HepG2 (cell line): ENCODE measurements around the gene SP3. TPM values are rescaled to one million over a fixed set of nuclear protein-coding genes. Genes with fewer than 3 reads are reported as not detected.

Experiments used
- IRF2 ChIP-seq: IDR thresholded peaks from 2 replicates; pipeline ENCODE4 v1.6.1; 2018; ENCODE audit warnings: missing genetic modification reagents, missing compliant biosample characterization
- MAZ ChIP-seq, 2 experiments: sonication (generic) in 1 of 2; formaldehyde crosslinking in 1 of 2; IDR thresholded peaks; 2 replicates each; pipeline versions ENCODE4 v1.5.0 to v1.6.1; 2012 to 2020; ENCODE audit warnings: low read depth in 2 of 2, mild to moderate bottlenecking in 2 of 2, borderline replicate concordance in 1 of 2, improper control_type of control experiment in 1 of 2, low read length in 1 of 2, missing genetic modification reagents in 1 of 2, moderate library complexity in 1 of 2
- NFIC ChIP-seq: IDR thresholded peaks from 2 replicates; pipeline ENCODE4 v1.6.1; 2012; ENCODE audit warnings: mild to moderate bottlenecking, low read length, inconsistent platforms
- RARG ChIP-seq: sonication (generic); formaldehyde crosslinking; IDR thresholded peaks from 2 replicates; pipeline ENCODE4 v1.4.0; 2020; ENCODE audit warnings: low read depth, mild to moderate bottlenecking, missing genetic modification reagents
- SNRNP70 ChIP-seq: fragments of 200-400 bp; formaldehyde crosslinking; IDR thresholded peaks from 2 replicates; pipeline ENCODE4 v1.6.1; 2017; ENCODE audit warnings: mild to moderate bottlenecking, low read depth, low read length, moderate library complexity
- ZFP36L2 ChIP-seq: sonication (generic); formaldehyde crosslinking; IDR thresholded peaks from 2 replicates; pipeline ENCODE4 v1.4.0; 2020; ENCODE audit warnings: missing genetic modification reagents
- ZNF75D ChIP-seq: sonication (generic); formaldehyde crosslinking; IDR thresholded peaks from 2 replicates; pipeline ENCODE4 v1.8.1; 2023; ENCODE audit warnings: missing genetic modification reagents, mild to moderate bottlenecking, borderline replicate concordance
- polyA plus RNA-seq, 8 experiments: library from polyadenylated mRNA; depleted of rRNA in 3 of 8; stranded (reverse) in 7 of 8; unstranded in 1 of 8; fragments of >200 nt; fragmentation: Illumina TruSeq in 4 of 8; extraction: Trizol in 4 of 8; gene quantifications; 2 replicates each; pipeline versions ENCODE4 v1.2.1 to v1.2.3, GENCODE V29; 2011 to 2016; ENCODE audit warnings: low read depth in 4 of 8, missing spikeins in 1 of 8, mixed read lengths in 1 of 8; ENCODE audit not compliant: insufficient read depth in 1 of 8
- total RNA-seq, 5 experiments: library from RNA; depleted of rRNA; stranded (reverse); fragments of >200 nt; fragmentation: Illumina TruSeq; extraction: Trizol; gene quantifications; 2 replicates each; pipeline ENCODE4 v1.2.3, GENCODE V29; 2016; ENCODE audit warnings: low read depth in 1 of 5
- TF ChIP-seq, protein P1 (sequence below): sonication (generic); formaldehyde crosslinking; IDR thresholded peaks from 2 replicates; pipeline ENCODE4 v1.4.0; 2020; ENCODE audit warnings: missing genetic modification reagents
- TF ChIP-seq, protein P2 (sequence below): sonication (generic); formaldehyde crosslinking; conservative IDR thresholded peaks from 2 replicates; pipeline ENCODE4 v1.4.0; 2020; ENCODE audit warnings: mild to moderate bottlenecking, missing genetic modification reagents, moderate library complexity
- TF ChIP-seq, protein P3 (sequence below): sonication (generic); formaldehyde crosslinking; IDR thresholded peaks from 2 replicates; pipeline ENCODE4 v1.8.1; 2023; ENCODE audit warnings: missing genetic modification reagents, inconsistent platforms, borderline replicate concordance
- TF ChIP-seq, protein P4 (sequence below): IDR thresholded peaks from 2 replicates; pipeline ENCODE4 v1.4.0; 2020; ENCODE audit warnings: mild to moderate bottlenecking, missing genetic modification reagents
- TF ChIP-seq, protein P5 (sequence below): sonication (generic); formaldehyde crosslinking; IDR thresholded peaks from 2 replicates; pipeline ENCODE4 v1.8.0; 2022; ENCODE audit warnings: mild to moderate bottlenecking, missing genetic modification reagents, moderate library complexity

The SP3 gene
- total and polyA plus RNA-seq, 2 of the 13 experiments (the other 11 are each of a cell fraction or from before 2014, with no cell fraction given): 57.3 to 132 TPM

DNA sequence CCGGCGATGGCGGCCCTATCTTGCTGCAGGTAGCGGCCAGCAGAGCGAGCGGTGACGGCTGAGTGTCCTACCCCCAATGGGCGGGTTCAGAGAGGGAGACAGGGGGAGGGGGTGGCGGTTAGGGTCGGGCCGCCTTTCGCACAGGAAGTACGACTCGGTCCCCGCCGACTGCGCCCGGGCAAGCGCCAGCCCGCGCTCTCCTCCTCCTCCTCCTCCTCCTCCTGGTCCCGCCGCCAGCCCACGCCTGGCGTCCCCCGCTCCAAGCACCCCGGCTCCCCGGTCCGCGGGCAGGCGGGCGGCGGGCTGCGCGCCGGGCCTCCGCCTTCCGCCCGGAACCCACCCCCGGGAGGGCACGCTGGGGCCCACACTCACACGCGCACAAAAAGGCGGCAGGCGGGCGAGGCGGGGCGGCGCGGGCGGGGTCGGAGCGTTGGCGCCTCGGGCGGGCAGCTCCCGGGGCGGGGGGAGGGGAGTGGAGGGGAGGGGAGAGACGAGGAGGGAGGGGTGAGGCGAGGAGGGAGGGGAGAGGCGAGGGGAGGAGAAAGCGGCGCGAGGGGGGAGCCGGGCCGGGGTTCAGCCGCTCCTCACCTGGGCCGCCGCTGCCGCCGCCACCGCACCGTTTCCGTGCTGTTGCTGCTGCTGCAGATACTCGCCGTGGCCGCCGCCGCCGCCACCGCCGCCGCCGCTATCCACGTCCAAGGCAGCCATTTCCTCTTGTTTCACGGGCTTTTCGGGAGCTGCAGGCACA is 1.2 kb downstream of the SP3 start (continued):
- TF ChIP-seq, protein P1, sequence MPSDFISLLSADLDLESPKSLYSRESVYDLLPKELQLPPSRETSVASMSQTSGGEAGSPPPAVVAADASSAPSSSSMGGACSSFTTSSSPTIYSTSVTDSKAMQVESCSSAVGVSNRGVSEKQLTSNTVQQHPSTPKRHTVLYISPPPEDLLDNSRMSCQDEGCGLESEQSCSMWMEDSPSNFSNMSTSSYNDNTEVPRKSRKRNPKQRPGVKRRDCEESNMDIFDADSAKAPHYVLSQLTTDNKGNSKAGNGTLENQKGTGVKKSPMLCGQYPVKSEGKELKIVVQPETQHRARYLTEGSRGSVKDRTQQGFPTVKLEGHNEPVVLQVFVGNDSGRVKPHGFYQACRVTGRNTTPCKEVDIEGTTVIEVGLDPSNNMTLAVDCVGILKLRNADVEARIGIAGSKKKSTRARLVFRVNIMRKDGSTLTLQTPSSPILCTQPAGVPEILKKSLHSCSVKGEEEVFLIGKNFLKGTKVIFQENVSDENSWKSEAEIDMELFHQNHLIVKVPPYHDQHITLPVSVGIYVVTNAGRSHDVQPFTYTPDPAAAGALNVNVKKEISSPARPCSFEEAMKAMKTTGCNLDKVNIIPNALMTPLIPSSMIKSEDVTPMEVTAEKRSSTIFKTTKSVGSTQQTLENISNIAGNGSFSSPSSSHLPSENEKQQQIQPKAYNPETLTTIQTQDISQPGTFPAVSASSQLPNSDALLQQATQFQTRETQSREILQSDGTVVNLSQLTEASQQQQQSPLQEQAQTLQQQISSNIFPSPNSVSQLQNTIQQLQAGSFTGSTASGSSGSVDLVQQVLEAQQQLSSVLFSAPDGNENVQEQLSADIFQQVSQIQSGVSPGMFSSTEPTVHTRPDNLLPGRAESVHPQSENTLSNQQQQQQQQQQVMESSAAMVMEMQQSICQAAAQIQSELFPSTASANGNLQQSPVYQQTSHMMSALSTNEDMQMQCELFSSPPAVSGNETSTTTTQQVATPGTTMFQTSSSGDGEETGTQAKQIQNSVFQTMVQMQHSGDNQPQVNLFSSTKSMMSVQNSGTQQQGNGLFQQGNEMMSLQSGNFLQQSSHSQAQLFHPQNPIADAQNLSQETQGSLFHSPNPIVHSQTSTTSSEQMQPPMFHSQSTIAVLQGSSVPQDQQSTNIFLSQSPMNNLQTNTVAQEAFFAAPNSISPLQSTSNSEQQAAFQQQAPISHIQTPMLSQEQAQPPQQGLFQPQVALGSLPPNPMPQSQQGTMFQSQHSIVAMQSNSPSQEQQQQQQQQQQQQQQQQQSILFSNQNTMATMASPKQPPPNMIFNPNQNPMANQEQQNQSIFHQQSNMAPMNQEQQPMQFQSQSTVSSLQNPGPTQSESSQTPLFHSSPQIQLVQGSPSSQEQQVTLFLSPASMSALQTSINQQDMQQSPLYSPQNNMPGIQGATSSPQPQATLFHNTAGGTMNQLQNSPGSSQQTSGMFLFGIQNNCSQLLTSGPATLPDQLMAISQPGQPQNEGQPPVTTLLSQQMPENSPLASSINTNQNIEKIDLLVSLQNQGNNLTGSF: 0 out of 2 replicates have a peak, but pooled peaks have one; percentile 70
- TF ChIP-seq SNRNP70: no peak
- TF ChIP-seq, protein P2, sequence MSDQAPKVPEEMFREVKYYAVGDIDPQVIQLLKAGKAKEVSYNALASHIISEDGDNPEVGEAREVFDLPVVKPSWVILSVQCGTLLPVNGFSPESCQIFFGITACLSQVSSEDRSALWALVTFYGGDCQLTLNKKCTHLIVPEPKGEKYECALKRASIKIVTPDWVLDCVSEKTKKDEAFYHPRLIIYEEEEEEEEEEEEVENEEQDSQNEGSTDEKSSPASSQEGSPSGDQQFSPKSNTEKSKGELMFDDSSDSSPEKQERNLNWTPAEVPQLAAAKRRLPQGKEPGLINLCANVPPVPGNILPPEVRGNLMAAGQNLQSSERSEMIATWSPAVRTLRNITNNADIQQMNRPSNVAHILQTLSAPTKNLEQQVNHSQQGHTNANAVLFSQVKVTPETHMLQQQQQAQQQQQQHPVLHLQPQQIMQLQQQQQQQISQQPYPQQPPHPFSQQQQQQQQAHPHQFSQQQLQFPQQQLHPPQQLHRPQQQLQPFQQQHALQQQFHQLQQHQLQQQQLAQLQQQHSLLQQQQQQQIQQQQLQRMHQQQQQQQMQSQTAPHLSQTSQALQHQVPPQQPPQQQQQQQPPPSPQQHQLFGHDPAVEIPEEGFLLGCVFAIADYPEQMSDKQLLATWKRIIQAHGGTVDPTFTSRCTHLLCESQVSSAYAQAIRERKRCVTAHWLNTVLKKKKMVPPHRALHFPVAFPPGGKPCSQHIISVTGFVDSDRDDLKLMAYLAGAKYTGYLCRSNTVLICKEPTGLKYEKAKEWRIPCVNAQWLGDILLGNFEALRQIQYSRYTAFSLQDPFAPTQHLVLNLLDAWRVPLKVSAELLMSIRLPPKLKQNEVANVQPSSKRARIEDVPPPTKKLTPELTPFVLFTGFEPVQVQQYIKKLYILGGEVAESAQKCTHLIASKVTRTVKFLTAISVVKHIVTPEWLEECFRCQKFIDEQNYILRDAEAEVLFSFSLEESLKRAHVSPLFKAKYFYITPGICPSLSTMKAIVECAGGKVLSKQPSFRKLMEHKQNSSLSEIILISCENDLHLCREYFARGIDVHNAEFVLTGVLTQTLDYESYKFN: no peak; the same call in 1 of the 2 replicates
- TF ChIP-seq IRF2: no peak; the same call in 1 of the 2 replicates
- TF ChIP-seq, protein P3, sequence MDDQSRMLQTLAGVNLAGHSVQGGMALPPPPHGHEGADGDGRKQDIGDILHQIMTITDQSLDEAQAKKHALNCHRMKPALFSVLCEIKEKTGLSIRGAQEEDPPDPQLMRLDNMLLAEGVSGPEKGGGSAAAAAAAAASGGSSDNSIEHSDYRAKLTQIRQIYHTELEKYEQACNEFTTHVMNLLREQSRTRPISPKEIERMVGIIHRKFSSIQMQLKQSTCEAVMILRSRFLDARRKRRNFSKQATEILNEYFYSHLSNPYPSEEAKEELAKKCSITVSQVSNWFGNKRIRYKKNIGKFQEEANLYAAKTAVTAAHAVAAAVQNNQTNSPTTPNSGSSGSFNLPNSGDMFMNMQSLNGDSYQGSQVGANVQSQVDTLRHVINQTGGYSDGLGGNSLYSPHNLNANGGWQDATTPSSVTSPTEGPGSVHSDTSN (CRISPR knock-in tag): no peak
- no peak for TF ChIP-seq NFIC
- TF ChIP-seq ZFP36L2: no peak
- TF ChIP-seq MAZ (IDR thresholded peaks at IDR 0.05; ENCODE audit: borderline replicate concordance, low read depth, low read length): no peak; the same call in 1 of the 2 replicates
- TF ChIP-seq MAZ (CRISPR knock-in tag; IDR thresholded peaks at IDR 0.05; ENCODE audit: low read depth): peak; percentile 97
- TF ChIP-seq, protein P4, sequence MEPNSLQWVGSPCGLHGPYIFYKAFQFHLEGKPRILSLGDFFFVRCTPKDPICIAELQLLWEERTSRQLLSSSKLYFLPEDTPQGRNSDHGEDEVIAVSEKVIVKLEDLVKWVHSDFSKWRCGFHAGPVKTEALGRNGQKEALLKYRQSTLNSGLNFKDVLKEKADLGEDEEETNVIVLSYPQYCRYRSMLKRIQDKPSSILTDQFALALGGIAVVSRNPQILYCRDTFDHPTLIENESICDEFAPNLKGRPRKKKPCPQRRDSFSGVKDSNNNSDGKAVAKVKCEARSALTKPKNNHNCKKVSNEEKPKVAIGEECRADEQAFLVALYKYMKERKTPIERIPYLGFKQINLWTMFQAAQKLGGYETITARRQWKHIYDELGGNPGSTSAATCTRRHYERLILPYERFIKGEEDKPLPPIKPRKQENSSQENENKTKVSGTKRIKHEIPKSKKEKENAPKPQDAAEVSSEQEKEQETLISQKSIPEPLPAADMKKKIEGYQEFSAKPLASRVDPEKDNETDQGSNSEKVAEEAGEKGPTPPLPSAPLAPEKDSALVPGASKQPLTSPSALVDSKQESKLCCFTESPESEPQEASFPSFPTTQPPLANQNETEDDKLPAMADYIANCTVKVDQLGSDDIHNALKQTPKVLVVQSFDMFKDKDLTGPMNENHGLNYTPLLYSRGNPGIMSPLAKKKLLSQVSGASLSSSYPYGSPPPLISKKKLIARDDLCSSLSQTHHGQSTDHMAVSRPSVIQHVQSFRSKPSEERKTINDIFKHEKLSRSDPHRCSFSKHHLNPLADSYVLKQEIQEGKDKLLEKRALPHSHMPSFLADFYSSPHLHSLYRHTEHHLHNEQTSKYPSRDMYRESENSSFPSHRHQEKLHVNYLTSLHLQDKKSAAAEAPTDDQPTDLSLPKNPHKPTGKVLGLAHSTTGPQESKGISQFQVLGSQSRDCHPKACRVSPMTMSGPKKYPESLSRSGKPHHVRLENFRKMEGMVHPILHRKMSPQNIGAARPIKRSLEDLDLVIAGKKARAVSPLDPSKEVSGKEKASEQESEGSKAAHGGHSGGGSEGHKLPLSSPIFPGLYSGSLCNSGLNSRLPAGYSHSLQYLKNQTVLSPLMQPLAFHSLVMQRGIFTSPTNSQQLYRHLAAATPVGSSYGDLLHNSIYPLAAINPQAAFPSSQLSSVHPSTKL: no peak; the same call in none of the 2 replicates
- TF ChIP-seq, protein P5, sequence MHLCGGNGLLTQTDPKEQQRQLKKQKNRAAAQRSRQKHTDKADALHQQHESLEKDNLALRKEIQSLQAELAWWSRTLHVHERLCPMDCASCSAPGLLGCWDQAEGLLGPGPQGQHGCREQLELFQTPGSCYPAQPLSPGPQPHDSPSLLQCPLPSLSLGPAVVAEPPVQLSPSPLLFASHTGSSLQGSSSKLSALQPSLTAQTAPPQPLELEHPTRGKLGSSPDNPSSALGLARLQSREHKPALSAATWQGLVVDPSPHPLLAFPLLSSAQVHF (CRISPR knock-in tag): 0 out of 2 replicates have a peak, but pooled peaks have one; percentile 3
- TF ChIP-seq ZNF75D (CRISPR knock-in tag): no peak
- TF ChIP-seq RARG (CRISPR knock-in tag): no peak
